ENCODE results near the gene IL37.

Gene IL37

GRCh38 chr2:112885506-112885902 is 25.5 kb upstream of the IL37 start:
- Histone ChIP-seq H3K79me2 (ENCODE audit: control insufficient read depth, low read length) (no peaks in the 10 kb centered on the region), H3K27me3 (ENCODE audit: control insufficient read depth, low read length) (0 out of 2 replicates have a peak, but pooled peaks cover 2% of the 10 kb centered on the region), H3K4me3 (ENCODE audit: low read length) (no peak overlapping the region), H3K9me3 (ENCODE audit: control insufficient read depth, insufficient read depth, low read length) (no peaks in the 10 kb centered on the region), H3K36me3 (ENCODE audit: control insufficient read depth, low read length) (no peaks in the 10 kb centered on the region), H4K20me1 (ENCODE audit: control insufficient read depth, insufficient read depth, low read depth, low read length) (no peaks in the 10 kb centered on the region), H3F3A (ENCODE audit: control insufficient read depth, insufficient read depth) (no peaks in the 10 kb centered on the region), H3K9me2 (replicated peaks; ENCODE audit: control insufficient read depth, low read length) (no peaks in the 10 kb centered on the region), H3K4me2 (ENCODE audit: low read length) (no peak overlapping the region), H3K4me1 (ENCODE audit: control insufficient read depth, low read length) (peaks cover 13% of the 10 kb centered on the region), H3K27ac (ENCODE audit: low read depth, low read length) (no peak overlapping the region)
- TF ChIP-seq CTCF (IDR thresholded peaks at IDR 0.05; ENCODE audit: low read depth, low read length, poor library complexity, severe bottlenecking) (no peak), EZH2phosphoT487 (IDR thresholded peaks at IDR 0.05; ENCODE audit: borderline replicate concordance, low read length) (no peak)

- Histone ChIP-seq H3K4me1 (ENCODE audit: control insufficient read depth, low read length) (peaks cover 5% of the 10 kb centered on the region), H4K20me1 (ENCODE audit: control insufficient read depth, insufficient read depth, low read depth, low read length) (no peaks in the 10 kb centered on the region), H3K9me2 (replicated peaks; ENCODE audit: control insufficient read depth, low read length) (no peaks in the 10 kb centered on the region), H3K27me3 (ENCODE audit: control insufficient read depth, low read length) (0 out of 2 replicates have a peak, but pooled peaks cover 2% of the 10 kb centered on the region), H3K36me3 (ENCODE audit: control insufficient read depth, low read length) (no peaks in the 10 kb centered on the region), H3K79me2 (ENCODE audit: control insufficient read depth, low read length) (no peaks in the 10 kb centered on the region), H3K9me3 (ENCODE audit: control insufficient read depth, insufficient read depth, low read length) (no peaks in the 10 kb centered on the region), H3F3A (ENCODE audit: control insufficient read depth, insufficient read depth) (no peaks in the 10 kb centered on the region), H3K4me3 (ENCODE audit: low read length) (no peak overlapping the region), H3K4me2 (ENCODE audit: low read length) (no peak overlapping the region), H3K27ac (ENCODE audit: low read depth, low read length) (no peak overlapping the region)
- TF ChIP-seq EZH2phosphoT487 (IDR thresholded peaks at IDR 0.05; ENCODE audit: borderline replicate concordance, low read length) (no peak), CTCF (IDR thresholded peaks at IDR 0.05; ENCODE audit: low read depth, low read length, poor library complexity, severe bottlenecking) (no peak)
Measured at GRCh38 chr2:112886291-112886690, 24.7 kb upstream of the IL37 start.

- Histone ChIP-seq H3K36me3 (ENCODE audit: control insufficient read depth, low read length) (no peaks in the 10 kb centered on the region), H3K79me2 (ENCODE audit: control insufficient read depth, low read length) (no peaks in the 10 kb centered on the region)
Measured at GRCh38 chr2:112887964-112888749, 22.8 kb upstream of the IL37 start.

More at GRCh38 chr2:112887964-112888749, 22.8 kb upstream of the IL37 start:
- no peaks in the 10 kb centered on the region for H3K9me2 ChIP-seq (replicated peaks; ENCODE audit: control insufficient read depth, low read length)
- no peak overlapping the region for H3K27ac ChIP-seq (ENCODE audit: low read depth, low read length)
- H3F3A ChIP-seq (ENCODE audit: control insufficient read depth, insufficient read depth), result no peaks in the 10 kb centered on the region
- no peaks in the 10 kb centered on the region for H3K9me3 ChIP-seq (ENCODE audit: control insufficient read depth, insufficient read depth, low read length)
- H4K20me1 ChIP-seq (ENCODE audit: control insufficient read depth, insufficient read depth, low read depth, low read length), result no peaks in the 10 kb centered on the region
- no peak overlapping the region for H3K4me2 ChIP-seq (ENCODE audit: low read length)
- no peak overlapping the region for H3K4me3 ChIP-seq (ENCODE audit: low read length)
- H3K4me1 ChIP-seq (ENCODE audit: control insufficient read depth, low read length), result peaks cover 4% of the 10 kb centered on the region; the same call in 1 of the 2 replicates
- H3K27me3 ChIP-seq (ENCODE audit: control insufficient read depth, low read length), result 0 out of 2 replicates have a peak, but pooled peaks cover 2% of the 10 kb centered on the region
- TF ChIP-seq CTCF (IDR thresholded peaks at IDR 0.05; ENCODE audit: low read depth, low read length, poor library complexity, severe bottlenecking) (no peak), EZH2phosphoT487 (IDR thresholded peaks at IDR 0.05; ENCODE audit: borderline replicate concordance, low read length) (no peak)
